Activated T-helper 1 cell treated with Interleukin-2 at 50 U/mL for 16 hours (primary cell): ENCODE results near the gene ATAD3B.
A peak's percentile ranks its signal among the peaks of the same experiment; 100 is the strongest.
"Not testable (repeated sequence)": the region's sequence is repeated elsewhere in the genome, so short reads cannot be mapped to it uniquely, and the experiment has no call there.

ENCODE experiments used
- DNase-seq: peaks from one replicate; pipeline ENCODE4 v3.0.0-alpha.2; 2020; ENCODE audit warnings: low read depth

The ATAD3B gene

GRCh38 chr1:1471389-1472052 is at the start of gene ATAD3B:
Gene ATAD3B, plus strand, starts transcription at chr1:1471765. Its CDS starts 120 bp downstream, at chr1:1471885.
- peak; percentile 85 for DNase-seq

- no peak for DNase-seq
Observed at GRCh38 chr1:1421907-1422464, 49.6 kb upstream of the ATAD3B start.

GRCh38 chr1:1422465-1423244 is 48.9 kb upstream of the ATAD3B start:
- DNase-seq: no peak

- DNase-seq: no peak
Observed at GRCh38 chr1:1423245-1423597, 48.3 kb upstream of the ATAD3B start.

GRCh38 chr1:1424707-1425106 is 46.9 kb upstream of the ATAD3B start:
- no peak for DNase-seq

GRCh38 chr1:1425426-1425752 is 46.2 kb upstream of the ATAD3B start:
- DNase-seq: no peak

- DNase-seq: no peak
Observed at GRCh38 chr1:1425753-1426495, 45.6 kb upstream of the ATAD3B start.

GRCh38 chr1:1426496-1427105 is 45.0 kb upstream of the ATAD3B start:
- DNase-seq: no peak

- no peak for DNase-seq
Observed at GRCh38 chr1:1427106-1427819, 44.3 kb upstream of the ATAD3B start.

- DNase-seq: no peak
Observed at GRCh38 chr1:1427820-1428148, 43.8 kb upstream of the ATAD3B start.

- no peak for DNase-seq
Observed at GRCh38 chr1:1428174-1428573, 43.4 kb upstream of the ATAD3B start.

- DNase-seq: not testable (repeated sequence)
Observed at GRCh38 chr1:1428967-1429366, 42.6 kb upstream of the ATAD3B start.

- DNase-seq: no peak
Observed at GRCh38 chr1:1429671-1430073, 41.9 kb upstream of the ATAD3B start.

- DNase-seq: no peak
Observed at GRCh38 chr1:1430114-1430982, 41.2 kb upstream of the ATAD3B start.

GRCh38 chr1:1430992-1431844 is 40.3 kb upstream of the ATAD3B start:
- no peak for DNase-seq

- no peak for DNase-seq
Observed at GRCh38 chr1:1431845-1432273, 39.7 kb upstream of the ATAD3B start.

GRCh38 chr1:1432274-1432950 is 39.2 kb upstream of the ATAD3B start:
- DNase-seq: no peak

- no peak for DNase-seq
Observed at GRCh38 chr1:1432951-1433803, 38.4 kb upstream of the ATAD3B start.
